Activated T-cell treated with anti-CD3 and anti-CD28 coated beads for 24 hours (primary cell): ENCODE results near the gene RAD9B.
"Not testable (repeated sequence)": the region's sequence is repeated elsewhere in the genome, so short reads cannot be mapped to it uniquely, and the experiment has no call there.

Source experiments
- DNase-seq: peaks from one replicate; pipeline ENCODE4 v3.0.0-alpha.2; 2020; ENCODE audit warnings: low read depth

RAD9B gene

GRCh38 chr12:110528277-110528839 is 26.2 kb downstream of the RAD9B start:
- DNase-seq, result no peak

GRCh38 chr12:110530511-110530910 is 28.4 kb downstream of the RAD9B start:
- no peak for DNase-seq

GRCh38 chr12:110531741-110532333 is 29.7 kb downstream of the RAD9B start:
- no peak for DNase-seq

- no peak for DNase-seq
These were observed 30.5 kb downstream of the RAD9B start for GRCh38 chr12:110532644-110533043.

GRCh38 chr12:110533607-110534006 is 31.5 kb downstream of the RAD9B start:
- DNase-seq, result no peak

GRCh38 chr12:110534811-110535210 is 32.7 kb downstream of the RAD9B start:
- no peak for DNase-seq

GRCh38 chr12:110536834-110537604 is 34.9 kb downstream of the RAD9B start:
- no peak for DNase-seq

- no peak for DNase-seq
These were observed 35.7 kb downstream of the RAD9B start for GRCh38 chr12:110537605-110538409.

GRCh38 chr12:110538869-110539622 is 36.9 kb downstream of the RAD9B start:
- DNase-seq, result no peak

- no peak for DNase-seq
These were observed 37.9 kb downstream of the RAD9B start for GRCh38 chr12:110540048-110540447.

GRCh38 chr12:110543252-110543959 is 41.3 kb downstream of the RAD9B start:
- no peak for DNase-seq

- no peak for DNase-seq
These were observed 41.8 kb downstream of the RAD9B start for GRCh38 chr12:110543965-110544364.

GRCh38 chr12:110545259-110545658 is 43.1 kb downstream of the RAD9B start:
- DNase-seq, result not testable (repeated sequence)

GRCh38 chr12:110545812-110546211 is 43.7 kb downstream of the RAD9B start:
- no peak for DNase-seq

- DNase-seq, result no peak
These were observed 44.2 kb downstream of the RAD9B start for GRCh38 chr12:110546339-110546738.

GRCh38 chr12:110547090-110547489 is 45.0 kb downstream of the RAD9B start:
- DNase-seq, result no peak

- DNase-seq, result no peak
These were observed 46.5 kb downstream of the RAD9B start for GRCh38 chr12:110548678-110549077.

- no peak for DNase-seq
These were observed 47.6 kb downstream of the RAD9B start for GRCh38 chr12:110549716-110550115.

- no peak for DNase-seq
These were observed 48.9 kb downstream of the RAD9B start for GRCh38 chr12:110550981-110551380.
